ENCODE measurements around the gene DNAH8. TPM values are rescaled to one million over a fixed set of nuclear protein-coding genes. Genes with fewer than 3 reads are reported as not detected.

The DNAH8 gene
- polyA plus RNA-seq, 1 of the 3 experiments (the other 2 are of a cell fraction) = not detected

DNA sequence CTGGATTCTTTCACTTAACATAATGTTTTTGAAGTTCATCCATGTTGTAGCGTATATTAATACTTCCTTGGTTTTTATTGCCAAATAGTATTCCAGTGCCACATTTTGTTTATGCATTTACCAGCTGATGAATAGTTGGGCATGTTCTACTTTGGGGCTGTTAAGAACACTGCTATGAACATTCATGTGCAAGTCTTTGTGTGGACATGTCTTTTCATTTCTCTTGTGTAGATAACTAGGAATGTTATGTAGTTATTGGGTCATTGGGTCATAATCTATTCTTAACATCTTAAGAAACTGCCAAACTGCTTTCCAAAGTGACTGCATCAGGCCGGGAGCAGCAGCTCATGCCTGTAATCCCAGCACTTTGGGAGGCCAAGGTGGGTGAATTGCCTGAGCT, 289.7 kb downstream of the DNAH8 start:
- POLR2A ChIA-PET = no interaction called here
- CTCF ChIA-PET = interaction anchor here (0.9 to 2.4 kb wide), 3 partner anchors 87 to 300 kb away, joined by 4 to 6 read pairs (median 5); no protein-coding TSS in a partner anchor
- no peaks in the 10 kb centered on the region for H3K9me2 ChIP-seq
- no peak overlapping the region for H2AFZ ChIP-seq (ENCODE audit: low read depth)
- no peak overlapping the region for H3K9ac ChIP-seq
- no peaks in the 10 kb centered on the region for H3K9me3 ChIP-seq
- H3K36me3 ChIP-seq (replicated peaks in 1 of 2; ENCODE audit: control insufficient read depth in 1 of 2, insufficient read depth in 2 of 2, low read length in 1 of 2) = no peaks in the 10 kb centered on the region
- H3K4me3 ChIP-seq (ENCODE audit: low read depth in 2 of 2, low read length in 1 of 2) = no peak overlapping the region
- H3F3A ChIP-seq (replicated peaks; ENCODE audit: insufficient read depth) = no peaks in the 10 kb centered on the region
- no peaks in the 10 kb centered on the region for H3K4me1 ChIP-seq (ENCODE audit: control insufficient read depth in 1 of 2, insufficient read depth in 2 of 2, low read depth in 1 of 2, low read length in 1 of 2)
- no peak overlapping the region for H3K27ac ChIP-seq (ENCODE audit: low read depth in 2 of 2, low read length in 1 of 2)
- no peak for DNase-seq
- H4K20me1 ChIP-seq (ENCODE audit: insufficient read depth) = no peaks in the 10 kb centered on the region
- no peaks in the 10 kb centered on the region for H3K79me2 ChIP-seq (ENCODE audit: insufficient read depth)
- no peak for TF ChIP-seq FOXM1 (IDR thresholded peaks at IDR 0.05; ENCODE audit: low read depth)
- TF ChIP-seq CTCF (IDR thresholded peaks at IDR 0.05) = no peak
- no peak for TF ChIP-seq RCOR1 (IDR thresholded peaks at IDR 0.05; ENCODE audit: low read length)
- TF ChIP-seq YY1 (IDR thresholded peaks at IDR 0.05; ENCODE audit: low read depth) = no peak
- no peak for TF ChIP-seq TEAD4 (IDR thresholded peaks at IDR 0.05; ENCODE audit: borderline replicate concordance, insufficient read depth)
- no peak for TF ChIP-seq ELF1 (IDR thresholded peaks at IDR 0.05)
- no peak for TF ChIP-seq GABPA (IDR thresholded peaks at IDR 0.05; ENCODE audit: low read depth)
- TF ChIP-seq, protein P1, sequence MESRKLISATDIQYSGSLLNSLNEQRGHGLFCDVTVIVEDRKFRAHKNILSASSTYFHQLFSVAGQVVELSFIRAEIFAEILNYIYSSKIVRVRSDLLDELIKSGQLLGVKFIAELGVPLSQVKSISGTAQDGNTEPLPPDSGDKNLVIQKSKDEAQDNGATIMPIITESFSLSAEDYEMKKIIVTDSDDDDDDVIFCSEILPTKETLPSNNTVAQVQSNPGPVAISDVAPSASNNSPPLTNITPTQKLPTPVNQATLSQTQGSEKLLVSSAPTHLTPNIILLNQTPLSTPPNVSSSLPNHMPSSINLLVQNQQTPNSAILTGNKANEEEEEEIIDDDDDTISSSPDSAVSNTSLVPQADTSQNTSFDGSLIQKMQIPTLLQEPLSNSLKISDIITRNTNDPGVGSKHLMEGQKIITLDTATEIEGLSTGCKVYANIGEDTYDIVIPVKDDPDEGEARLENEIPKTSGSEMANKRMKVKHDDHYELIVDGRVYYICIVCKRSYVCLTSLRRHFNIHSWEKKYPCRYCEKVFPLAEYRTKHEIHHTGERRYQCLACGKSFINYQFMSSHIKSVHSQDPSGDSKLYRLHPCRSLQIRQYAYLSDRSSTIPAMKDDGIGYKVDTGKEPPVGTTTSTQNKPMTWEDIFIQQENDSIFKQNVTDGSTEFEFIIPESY (IDR thresholded peaks at IDR 0.05; ENCODE audit: borderline replicate concordance, low read depth) = no peak
- TF ChIP-seq NRF1 (IDR thresholded peaks at IDR 0.05; ENCODE audit: low read depth, low read length) = no peak
- no peak for TF ChIP-seq RAD21 (IDR thresholded peaks at IDR 0.05; ENCODE audit: low read length)
- no peak for TF ChIP-seq RXRA (IDR thresholded peaks at IDR 0.05; ENCODE audit: borderline replicate concordance, low read depth)
- no peak for TF ChIP-seq NFIC (IDR thresholded peaks at IDR 0.05; ENCODE audit: borderline replicate concordance)
- no peak for TF ChIP-seq PBX3 (IDR thresholded peaks at IDR 0.05)
- no peak for TF ChIP-seq GATA2 (CRISPR knock-in tag; IDR thresholded peaks at IDR 0.05)
- no peak for TF ChIP-seq SIN3A (IDR thresholded peaks at IDR 0.05; ENCODE audit: borderline replicate concordance, low read depth, low read length)
- TF ChIP-seq JUND (IDR thresholded peaks at IDR 0.05) = no peak
- no peak overlapping the region for H3K4me2 ChIP-seq
- H3K27me3 ChIP-seq (ENCODE audit: insufficient read depth) = no peaks in the 10 kb centered on the region
- 20% methylated on average over 2 of the region's 2 CpGs for WGBS (ENCODE audit: low lambda C conversion rate)
